Right kidney (tissue), 1 donor: ENCODE data around the gene CACNA1C.

ENCODE experiments used
- DNase-seq: peaks from one replicate; pipeline ENCODE4 v3.0.0-alpha.2; 2016

The CACNA1C gene

DNA sequence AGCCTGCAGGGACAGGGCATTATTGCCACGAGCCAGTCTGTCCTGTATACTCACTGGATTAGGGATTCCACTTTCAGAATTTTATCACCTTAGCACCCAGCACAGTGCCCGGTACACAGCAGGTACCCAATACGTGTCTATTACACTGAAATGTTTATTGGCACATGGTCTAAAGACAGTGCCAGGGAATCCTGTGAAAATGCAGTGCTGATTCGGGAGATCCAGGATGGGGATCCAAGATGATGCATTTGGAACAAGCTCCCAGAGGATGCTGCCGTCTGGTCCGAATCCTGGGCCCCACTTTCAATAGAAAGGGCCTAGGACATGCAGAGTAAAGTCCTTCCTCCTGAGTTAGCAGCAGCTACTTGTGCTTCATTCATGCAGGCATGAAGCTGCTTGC, 230.7 kb downstream of the CACNA1C start:
- no peak for DNase-seq

- DNase-seq, result peak; percentile 45
Observed at GRCh38 chr12:2283916-2284315, 231.1 kb downstream of the CACNA1C start.

DNA sequence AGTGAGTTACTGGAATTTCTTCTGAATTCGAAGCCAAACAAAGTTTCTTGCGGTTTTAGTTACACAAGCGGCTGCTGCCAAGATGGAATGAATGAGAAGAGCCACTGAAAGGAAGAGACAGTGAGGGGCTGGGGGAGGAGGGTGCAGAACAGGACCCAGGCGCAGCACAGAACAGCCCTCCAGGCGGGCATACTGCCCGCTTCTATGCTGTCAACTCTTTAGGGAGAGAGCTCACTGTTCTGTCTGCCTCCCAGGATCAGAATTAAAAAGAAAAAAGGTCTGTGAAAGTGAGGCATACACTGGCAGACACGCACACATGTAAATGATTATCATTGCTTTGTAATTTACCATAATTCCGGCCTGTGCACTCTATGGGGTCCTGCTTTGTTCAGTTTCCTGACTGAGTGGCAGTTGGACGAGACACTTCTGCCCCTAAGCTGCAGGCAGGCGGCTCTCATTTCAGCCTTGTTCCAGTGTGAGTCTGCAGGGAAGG, 231.6 kb downstream of the CACNA1C start:
- DNase-seq, result peak; percentile 48

GRCh38 chr12:2284857-2285256, 232.1 kb downstream of the CACNA1C start:
- peak; percentile 53 for DNase-seq

DNA sequence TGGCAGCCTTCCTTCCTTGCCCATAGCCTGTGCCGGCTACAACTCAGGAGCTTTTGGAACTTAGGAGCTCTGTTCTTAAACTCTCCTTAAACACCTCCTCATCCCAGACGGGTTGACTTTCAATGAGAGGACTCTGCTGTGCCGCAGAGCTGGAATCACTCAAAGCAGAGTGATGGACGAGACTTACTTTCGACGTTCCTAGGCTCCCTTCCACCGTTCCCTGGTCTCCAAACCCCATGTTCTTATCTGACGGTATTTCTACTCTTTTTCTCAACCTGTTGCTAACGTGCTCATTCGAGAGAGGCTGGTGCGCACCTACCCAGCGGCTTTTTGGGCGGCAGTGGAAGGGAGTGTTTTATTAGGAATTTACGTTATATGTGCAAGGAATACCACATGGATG, 232.7 kb downstream of the CACNA1C start:
- no peak for DNase-seq

DNA sequence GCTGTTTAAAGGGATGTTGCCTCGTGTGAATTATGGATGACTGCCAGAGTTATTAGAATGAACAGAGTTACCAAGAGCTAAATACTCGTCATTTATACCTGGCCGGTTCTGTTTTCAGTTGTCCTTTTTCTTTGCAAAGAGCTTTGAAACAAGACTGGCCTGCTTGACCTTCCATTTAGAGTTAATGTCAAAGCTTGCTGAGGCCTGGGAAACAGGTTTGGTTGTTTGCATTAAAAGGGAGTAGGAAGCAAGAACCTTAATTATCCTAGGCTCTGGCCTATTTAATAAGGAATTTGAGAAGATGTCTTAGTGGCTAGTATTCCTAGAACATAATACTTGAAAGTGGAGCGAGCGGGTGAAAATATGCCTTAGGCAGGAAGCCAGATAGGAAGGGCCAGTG, 233.3 kb downstream of the CACNA1C start:
- DNase-seq, result no peak

DNA sequence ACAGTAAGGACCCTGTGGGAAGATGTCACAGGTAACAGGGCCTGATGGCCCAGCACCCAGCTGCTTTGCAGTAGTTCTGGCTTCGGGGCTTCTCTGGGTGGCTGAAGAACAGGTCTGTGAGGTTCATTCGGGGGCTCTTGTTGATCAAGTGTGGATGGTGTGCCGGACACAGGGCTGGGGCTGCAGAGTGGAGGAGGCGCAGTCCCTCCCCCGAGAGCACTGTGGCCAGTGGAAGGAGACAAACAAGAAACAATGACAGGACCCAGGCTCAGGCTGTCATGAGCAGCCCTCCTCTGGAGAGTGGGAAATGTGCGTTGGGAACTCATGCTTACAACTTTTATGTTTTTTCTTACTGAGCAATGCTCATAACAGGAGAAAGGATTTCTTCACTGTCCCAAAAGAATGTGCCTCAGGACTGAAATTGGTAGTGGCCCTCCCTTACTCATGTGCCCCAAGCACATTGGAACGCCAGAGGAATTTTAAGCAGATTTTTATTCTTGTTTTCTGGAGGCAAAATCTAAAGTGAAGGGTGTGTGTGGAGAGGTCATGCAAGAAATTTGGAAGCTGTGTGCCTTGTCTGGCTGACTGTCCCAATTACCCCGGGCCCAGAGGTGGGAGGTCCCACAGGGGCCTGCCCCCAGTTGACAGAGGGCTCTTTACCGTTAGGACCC, 233.8 kb downstream of the CACNA1C start:
- DNase-seq, result no peak

DNA sequence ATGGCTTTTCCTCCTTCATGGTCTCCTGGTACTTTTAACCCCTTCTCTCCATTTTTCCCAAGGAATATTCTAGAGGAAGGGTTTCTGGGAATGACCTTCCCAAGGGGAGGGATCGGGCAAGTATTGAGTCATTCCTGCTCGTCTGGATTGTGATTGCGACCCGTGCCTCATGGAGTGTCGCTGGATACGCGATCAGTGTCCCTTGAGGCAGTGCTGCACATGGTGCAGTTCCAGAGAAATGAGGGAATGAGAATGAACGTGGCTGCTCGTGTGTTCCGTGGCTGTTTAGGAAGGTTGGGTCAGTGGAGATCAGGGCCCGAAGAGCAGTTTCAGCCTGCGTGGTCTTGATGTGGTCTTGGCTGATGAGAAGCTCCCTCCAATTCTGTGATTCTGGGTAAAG, 234.4 kb downstream of the CACNA1C start:
- no peak for DNase-seq

GRCh38 chr12:2287589-2287988, 234.8 kb downstream of the CACNA1C start:
- no peak for DNase-seq

DNA sequence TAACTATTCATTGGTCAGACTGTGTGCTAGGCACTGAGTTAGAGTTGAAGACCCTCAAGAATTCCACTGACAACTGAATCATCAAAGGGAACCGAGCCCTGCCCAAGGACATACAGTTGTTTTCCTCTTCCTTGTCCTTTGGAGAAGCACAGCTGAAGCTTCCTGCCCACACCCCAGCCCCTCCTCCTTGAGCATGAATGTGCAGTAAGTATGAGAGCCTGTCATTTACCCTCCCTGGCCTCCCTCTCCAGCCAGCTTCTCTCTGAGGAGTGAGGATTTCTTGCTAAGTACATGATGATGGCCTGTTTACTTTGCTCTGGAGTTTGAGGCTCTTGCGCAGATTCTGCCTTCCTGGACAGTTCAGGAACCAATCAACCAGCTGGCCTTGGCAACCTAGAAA, 235.2 kb downstream of the CACNA1C start:
- DNase-seq, result no peak

DNA sequence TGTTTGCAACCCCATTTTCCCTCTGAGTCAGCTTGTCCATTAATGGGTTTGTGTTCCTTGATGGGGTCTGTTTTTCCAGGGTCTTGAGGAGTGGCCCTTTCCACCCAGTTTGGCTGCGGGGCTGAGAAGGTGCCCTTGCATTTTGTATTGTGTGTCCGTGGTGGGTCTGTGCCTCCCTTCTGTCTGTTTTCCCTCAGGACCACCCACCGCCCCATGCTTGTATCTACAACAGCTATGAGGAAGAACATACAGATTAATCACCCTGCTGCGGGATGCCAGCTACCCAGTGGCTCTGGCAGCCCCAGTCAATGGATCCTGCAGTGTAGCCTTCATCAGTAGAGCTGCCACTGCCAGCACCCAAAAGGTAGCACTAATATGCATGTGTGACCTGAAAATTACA, 235.7 kb downstream of the CACNA1C start:
- DNase-seq, result no peak

DNA sequence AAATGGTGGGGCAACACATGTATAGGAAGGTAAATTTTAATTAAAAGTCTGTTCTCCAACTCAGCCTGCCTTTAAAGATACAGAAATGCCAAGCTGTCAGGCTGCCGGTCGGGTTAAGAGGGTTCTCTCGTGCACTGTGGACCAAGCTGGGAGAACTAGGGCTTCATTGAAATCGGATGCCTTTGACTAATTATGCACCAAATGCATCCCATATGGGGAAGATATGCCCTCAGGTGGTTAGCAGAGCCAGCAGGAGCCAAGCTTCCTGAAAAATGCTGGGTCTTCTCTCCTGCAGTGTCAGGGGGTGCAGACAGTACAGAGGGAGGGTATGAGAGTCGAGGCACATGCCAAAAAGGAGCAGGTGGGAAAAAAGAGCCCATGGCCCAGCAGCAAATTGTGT, 236.1 kb downstream of the CACNA1C start:
- no peak for DNase-seq

GRCh38 chr12:2289525-2289924, 236.7 kb downstream of the CACNA1C start:
- DNase-seq, result no peak

- no peak for DNase-seq
Observed at GRCh38 chr12:2290091-2290490, 237.3 kb downstream of the CACNA1C start.

GRCh38 chr12:2290516-2291065, 237.8 kb downstream of the CACNA1C start:
- DNase-seq, result no peak

DNA sequence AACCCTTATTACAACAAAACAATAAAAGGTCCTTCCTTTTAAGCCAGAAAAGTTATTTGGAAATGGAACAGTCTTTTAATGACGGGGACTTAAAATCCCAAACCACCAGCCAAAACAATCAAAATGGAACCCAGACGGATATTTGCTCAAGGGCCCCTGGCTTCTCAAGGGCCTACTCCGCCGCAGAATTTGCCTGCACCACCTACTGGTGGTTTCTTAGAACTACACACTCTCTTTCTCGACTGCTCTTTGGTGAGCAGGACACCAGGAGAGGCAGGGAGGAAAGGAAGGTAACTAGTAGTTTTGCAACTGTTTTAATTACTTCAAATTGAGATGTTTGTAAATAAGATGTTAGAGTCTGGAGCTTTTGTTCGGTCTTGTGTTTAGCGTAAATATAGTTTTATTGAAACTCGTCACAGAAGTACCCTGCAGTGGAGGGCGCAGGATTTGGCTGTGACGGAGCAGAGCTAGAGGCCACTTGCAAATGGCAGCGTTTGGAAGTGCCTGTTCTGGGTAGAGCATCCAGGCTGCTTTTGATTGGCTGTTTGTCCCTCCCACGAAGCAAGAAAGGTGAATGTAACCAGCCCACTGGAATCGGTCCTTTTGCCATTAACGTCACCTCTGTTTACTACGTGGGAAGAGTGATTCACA, 238.5 kb downstream of the CACNA1C start:
- DNase-seq, result no peak

DNA sequence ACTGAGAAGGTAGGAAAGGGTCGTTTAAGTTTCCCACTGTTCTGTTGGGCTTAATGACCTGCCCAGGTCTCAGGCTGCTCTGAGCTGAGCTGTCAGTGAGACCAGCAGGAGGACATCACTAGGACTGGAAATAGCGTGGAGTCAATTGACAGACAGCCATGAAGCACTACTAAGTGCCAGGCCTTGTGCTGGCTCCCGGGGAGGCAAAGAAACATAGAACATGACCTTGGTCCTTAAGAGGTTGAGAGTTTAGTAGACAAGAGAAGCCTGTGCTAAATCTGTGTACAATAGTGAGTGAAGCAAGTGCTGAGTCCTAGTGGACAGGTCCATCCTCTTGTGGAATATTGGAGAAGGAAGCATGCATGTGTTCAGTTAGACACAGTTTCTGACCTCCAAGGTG, 239.2 kb downstream of the CACNA1C start:
- no peak for DNase-seq

- no peak for DNase-seq
Observed at GRCh38 chr12:2292560-2292959, 239.8 kb downstream of the CACNA1C start.

DNA sequence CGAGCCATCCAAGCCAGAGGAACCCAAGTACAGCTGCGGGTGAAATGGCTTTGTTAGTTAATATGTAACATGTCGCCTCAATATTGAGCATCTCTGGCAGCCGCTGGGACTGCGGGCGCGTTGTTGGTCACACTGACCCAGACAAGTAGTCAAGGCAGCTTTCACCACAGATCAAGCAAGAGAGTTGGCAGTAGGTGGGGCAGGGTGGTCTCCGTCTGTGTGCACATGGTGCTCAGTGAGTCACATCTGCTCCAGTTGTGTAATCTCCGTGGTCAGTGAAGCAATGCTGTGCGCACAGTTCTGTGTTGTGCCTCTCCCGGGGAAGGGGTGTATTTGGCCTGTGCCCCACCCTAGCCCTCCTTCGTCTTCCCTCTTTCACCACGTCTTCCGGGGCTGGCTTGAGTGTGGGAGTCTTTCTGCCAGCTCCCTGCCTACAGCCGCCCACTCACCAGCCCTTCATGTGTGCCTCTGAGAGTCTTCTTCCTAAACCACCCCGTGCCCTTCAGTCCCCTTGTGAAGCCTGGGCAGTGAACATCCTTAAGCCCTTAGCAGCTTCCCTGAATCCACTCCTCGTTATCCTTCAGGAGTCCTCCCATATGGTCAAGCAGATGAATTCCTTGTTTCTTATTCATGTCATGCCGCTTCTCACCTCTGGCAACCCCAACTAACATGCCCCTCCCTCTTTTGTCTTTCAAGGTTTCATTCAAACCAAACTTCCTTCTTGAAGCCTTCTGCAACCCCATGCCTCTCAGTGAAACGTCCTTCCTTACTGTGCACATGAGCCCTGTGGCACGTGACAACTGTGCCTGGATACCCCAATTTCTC, 242.1 kb downstream of the CACNA1C start:
- no peak for DNase-seq

- DNase-seq, result no peak
Observed at GRCh38 chr12:2295941-2296461, 243.2 kb downstream of the CACNA1C start.

DNA sequence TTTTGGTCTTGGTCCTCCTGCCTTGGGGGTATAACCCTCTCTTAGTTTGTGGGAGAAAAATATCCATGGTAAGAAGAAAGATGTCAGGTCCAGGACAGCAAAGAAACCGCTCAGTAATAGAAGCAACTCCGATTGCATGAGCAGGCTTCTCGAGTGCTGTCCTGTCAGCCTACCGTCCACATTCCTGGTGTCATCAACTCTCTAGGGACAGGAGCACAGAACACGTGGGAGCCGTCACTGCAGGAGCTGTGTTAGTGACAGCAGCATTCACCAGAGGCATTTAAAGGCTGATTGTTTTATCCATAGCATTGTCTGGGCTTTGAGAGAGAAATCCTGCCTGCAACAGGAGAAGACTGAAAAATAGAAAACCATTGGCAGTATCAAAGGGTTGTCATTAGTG, 244.2 kb downstream of the CACNA1C start:
- DNase-seq, result no peak

- DNase-seq, result no peak
Observed at GRCh38 chr12:2297658-2298057, 244.9 kb downstream of the CACNA1C start.
